GM08714 (cell line): ENCODE data around the gene C9orf78.
"Not testable (repeated sequence)": the region's sequence is repeated elsewhere in the genome, so short reads cannot be mapped to it uniquely, and the experiment has no call there.

Experiments used
- H3K4me3 ChIP-seq: fragments of 200-500 bp; sonication (Bioruptor generic); 2 replicates; pipeline ENCODE4 v1.5.1; 2014; ENCODE audit warnings: mild to moderate bottlenecking, low read length, inconsistent platforms
- ZNF274 ChIP-seq: IDR thresholded peaks from 2 replicates; pipeline ENCODE4 v1.6.1; 2012; ENCODE audit warnings: mild to moderate bottlenecking, low read depth, low read length

C9orf78 gene

DNA sequence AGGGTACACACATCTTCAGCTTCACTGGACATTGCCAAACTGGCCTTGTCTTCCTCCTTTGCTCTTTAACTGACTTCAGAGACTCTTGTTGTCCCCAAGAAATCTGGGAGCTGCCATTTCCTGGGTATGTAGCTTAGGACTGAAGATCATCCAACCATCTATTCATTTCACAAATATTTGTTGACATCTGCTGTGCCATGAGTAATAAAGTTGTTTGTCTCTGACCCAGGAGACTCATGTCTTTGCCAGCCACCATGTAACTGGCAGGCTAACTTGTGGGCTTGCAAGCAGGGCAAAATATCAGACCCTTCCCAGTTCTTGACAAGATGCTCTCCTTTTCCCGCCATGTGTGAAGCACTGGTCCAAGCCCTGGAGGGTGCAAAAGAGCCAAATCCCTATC lies 49.2 kb downstream of the C9orf78 start:
- TF ChIP-seq ZNF274: no peak
- no peak overlapping the region for H3K4me3 ChIP-seq

DNA sequence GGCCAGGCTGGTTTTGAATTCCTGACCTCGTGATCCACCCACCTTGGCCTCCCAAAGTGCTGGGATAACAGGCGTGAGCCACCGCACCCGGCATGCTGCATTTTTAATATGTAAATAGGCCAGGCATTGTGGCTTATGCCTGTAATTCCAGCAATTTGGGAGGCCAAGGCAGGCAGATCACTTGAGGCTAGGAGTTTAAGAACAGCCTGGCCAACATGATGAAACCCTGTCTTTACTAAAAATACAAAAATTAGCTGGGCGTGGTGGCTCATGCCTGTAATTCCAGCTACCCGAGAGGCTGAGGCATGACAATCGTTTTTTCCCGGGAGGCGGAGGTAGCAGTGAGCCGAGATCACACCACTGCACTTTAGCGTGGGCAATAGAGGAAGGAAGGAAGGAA lies 50.1 kb downstream of the C9orf78 start:
- H3K4me3 ChIP-seq: not testable (repeated sequence)

DNA sequence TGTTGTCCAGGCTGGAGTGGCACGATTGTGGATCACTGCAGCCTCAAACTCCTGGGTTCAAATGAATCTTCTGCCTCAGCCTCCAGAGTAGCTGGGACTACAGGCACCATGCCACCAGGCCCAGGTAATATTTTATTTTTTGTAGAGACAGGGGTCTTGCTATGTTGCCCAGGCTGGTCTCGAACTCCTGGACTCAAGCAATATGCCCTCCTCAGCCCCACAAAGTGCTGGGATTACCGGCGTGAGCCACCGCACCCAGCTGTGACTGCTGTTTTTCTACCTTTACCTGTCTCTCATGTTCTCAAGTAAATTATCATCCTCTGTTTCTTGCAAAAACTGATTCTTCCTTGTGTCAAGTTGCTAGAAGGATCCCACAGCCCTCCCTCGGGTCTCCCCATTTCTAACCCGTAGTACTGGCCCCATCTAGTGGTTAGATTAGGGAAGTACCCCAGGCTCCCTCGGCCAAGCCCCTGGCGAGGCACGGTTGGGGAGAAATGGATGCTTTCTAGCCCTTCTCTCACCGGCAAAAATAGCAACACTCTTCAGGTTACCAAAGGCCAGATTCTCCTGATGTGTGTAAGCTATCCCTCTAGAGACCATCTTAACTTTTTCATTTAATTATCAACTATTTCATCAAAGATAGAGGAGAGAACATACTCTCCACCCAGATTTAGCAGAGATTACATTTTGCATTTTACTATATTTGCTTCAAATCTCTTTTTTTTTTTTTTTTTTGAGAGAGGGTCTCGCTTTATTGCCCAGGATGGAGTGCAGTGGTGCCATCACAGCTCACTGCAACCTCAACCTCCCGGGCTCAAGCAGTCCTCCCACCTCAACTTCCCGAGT lies 51.3 kb downstream of the C9orf78 start:
- no peak overlapping the region for H3K4me3 ChIP-seq
- no peak for TF ChIP-seq ZNF274

DNA sequence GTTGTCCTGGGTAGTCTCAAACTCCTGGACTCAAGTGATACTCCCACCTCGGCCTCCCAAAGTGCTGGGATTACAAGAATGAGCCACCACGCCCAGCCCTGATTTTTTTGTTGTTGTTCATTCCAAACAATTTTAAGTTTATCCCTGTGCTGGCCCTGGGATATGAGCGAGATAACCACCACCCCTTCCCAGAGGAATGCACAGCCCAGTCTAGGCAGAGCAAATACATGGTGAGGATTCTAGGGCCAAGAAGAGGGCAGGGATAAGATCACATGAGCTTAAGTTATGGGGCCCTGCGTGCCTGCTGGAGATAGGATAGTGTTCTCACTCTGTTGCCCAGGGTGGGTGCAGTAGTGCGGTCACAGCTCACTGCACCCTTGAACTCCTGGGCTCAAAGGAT lies 53.1 kb downstream of the C9orf78 start:
- no peak overlapping the region for H3K4me3 ChIP-seq
- no peak for TF ChIP-seq ZNF274

DNA sequence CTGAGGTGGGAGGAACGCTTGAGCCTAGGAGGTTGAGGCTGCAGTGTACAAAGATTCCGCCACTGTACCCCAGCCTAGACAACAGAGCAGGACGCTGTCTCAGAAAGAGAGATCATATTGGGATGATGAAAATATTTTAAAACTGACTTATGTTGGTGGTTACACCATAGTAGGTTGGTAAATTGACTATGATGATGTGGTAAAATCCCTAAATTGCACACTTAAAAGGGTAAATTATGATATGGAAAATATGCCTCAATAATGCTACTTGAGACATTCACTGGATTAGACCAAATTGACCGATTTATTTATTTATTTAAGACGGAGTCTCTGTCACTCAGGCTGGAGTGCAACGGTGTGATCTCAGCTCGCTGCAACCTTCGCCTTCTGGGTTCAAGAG lies 53.9 kb downstream of the C9orf78 start:
- TF ChIP-seq ZNF274: no peak
- H3K4me3 ChIP-seq: no peak overlapping the region

DNA sequence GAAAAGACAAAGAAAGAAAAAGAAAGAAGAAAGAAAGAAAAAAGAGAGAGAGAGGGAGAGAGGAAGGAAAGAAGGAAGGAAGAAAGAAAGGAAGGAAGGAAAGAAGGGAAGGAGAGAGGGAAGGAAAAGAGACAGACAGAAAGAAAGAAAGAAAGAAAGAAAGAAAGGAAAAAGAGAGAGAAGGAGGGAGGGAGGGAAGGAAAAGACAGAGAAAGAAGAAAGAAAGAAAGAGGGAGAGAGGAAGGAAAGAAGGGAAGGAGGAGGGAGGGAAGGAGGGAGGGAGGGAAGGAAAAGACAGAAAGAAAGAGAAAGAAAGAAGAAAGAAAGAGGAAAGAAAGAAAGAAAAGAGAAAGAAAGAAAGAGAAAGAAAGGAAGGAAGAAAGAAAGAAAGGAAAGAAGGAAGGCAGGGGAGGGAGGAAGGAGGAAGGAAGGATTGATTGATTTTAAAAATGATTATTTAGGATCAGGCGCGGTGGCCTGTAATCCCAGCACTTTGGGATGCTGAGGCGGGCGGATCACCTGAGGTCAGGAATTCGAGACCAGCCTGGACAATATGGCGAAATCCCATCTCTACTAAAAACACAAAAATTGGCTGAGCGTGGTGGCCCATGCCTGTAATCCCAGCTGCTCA lies 55.4 kb downstream of the C9orf78 start:
- TF ChIP-seq ZNF274: no peak
- no peak overlapping the region for H3K4me3 ChIP-seq

DNA sequence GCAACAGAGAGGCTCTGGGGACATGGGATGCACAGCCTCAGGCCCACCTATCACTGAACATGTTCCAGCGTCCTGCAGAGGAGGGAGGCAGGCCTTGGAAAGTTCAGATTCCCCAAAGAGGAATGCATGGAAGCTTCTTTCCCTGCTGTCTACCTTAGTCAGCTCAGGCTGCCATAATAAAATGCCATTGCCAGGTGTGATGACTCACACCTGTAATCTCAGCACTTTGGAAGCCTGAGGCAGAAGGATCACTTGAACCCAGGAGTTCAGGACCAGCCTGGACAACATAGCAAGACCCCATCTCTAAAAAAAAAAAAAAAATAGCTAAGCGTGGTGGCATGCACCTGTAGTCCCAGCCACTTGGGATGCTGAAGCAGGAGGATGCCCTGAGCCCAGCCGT lies 56.6 kb downstream of the C9orf78 start:
- H3K4me3 ChIP-seq: no peak overlapping the region
- TF ChIP-seq ZNF274: no peak

DNA sequence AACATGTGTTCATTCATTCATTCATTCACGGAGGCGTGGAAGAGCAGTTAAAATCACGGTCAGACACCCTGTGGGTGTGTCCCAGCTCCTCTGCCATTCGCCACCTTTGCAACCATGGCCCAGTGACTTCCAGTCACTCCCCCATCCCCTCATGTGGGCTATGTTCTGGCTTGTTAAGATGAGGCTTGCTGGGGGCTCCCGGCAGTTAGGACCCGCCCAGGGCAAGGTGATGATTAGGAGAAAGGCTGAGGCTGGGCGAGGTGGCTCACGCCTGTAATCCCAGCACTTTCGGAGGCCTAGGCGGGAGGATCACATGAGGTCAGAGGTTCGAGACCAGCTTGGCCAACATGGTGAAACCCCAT lies 57.3 kb downstream of the C9orf78 start:
- TF ChIP-seq ZNF274: no peak
- H3K4me3 ChIP-seq: no peak overlapping the region
